ENCODE data around the gene TMEM147. TPM values are rescaled to one million over a fixed set of nuclear protein-coding genes. Genes with fewer than 3 reads are reported as not detected.

TMEM147 gene
- polyA plus RNA-seq, 2 of the 4 experiments (the other 2 are of a cell fraction) = 282 to 335 TPM

- 95% methylated on average over 11 of the region's 11 CpGs for WGBS (ENCODE audit: missing lambda C conversion rate)
- ATAC-seq = no peak
- Histone ChIP-seq H3K9me3 (no peaks in the 10 kb centered on the region), H3K27ac (no peak overlapping the region), H3K4me2 (no peak overlapping the region), H3K4me1 (peaks cover 14% of the 10 kb centered on the region), H3K4me3 (no peak overlapping the region)
- ChIA-PET CTCF (interaction anchor here (1.0 to 2.4 kb wide), 4 partner anchors 14 to 389 kb away, joined by 3 to 12 read pairs (median 7); no protein-coding TSS in a partner anchor), POLR2A (no interaction called here)
- FAIRE-seq = no peak
- TF ChIP-seq POLR2A (IDR thresholded peaks at IDR 0.05; ENCODE audit: low read length) (peak; percentile 19; the same call in 1 of the 2 replicates), RARB (CRISPR knock-in tag; IDR thresholded peaks at IDR 0.05) (no peak), EHF (CRISPR knock-in tag; IDR thresholded peaks at IDR 0.05) (no peak), MAFK (IDR thresholded peaks at IDR 0.05; ENCODE audit: partially characterized antibody) (no peak), PHF8 (IDR thresholded peaks at IDR 0.05; ENCODE audit: borderline replicate concordance, low read depth) (no peak)
- no peak for DNase-seq (ENCODE audit: low read depth in 1 of 2, low spot score in 1 of 2)
Observed at GRCh38 chr19:35542209-35542608, 3.2 kb upstream of the TMEM147 start.

- WGBS (ENCODE audit: missing lambda C conversion rate) = 95% methylated on average over 15 of the region's 15 CpGs
- H3K4me1 ChIP-seq = peaks cover 14% of the 10 kb centered on the region
- H3K4me3 ChIP-seq = no peak overlapping the region
- POLR2A ChIA-PET = interaction anchor here (0.9 kb wide), 1 partner anchor 14 kb away, joined by 3 read pairs; no protein-coding TSS in a partner anchor
- H3K27ac ChIP-seq = peak overlapping the region in 1 of 2 experiments; percentile 93; a peak in 3 of 6 replicates
- H3K4me2 ChIP-seq = peak overlapping the region; percentile 85
- no peaks in the 10 kb centered on the region for H3K9me3 ChIP-seq
- CTCF ChIA-PET = interaction anchor here (1.3 to 2.6 kb wide), 5 partner anchors 9 to 33 kb away, joined by 3 to 24 read pairs (median 7); partner anchors contain the start of gene DMKN
- no peak for FAIRE-seq
- no peak for ATAC-seq
- no peak for DNase-seq (ENCODE audit: low read depth in 1 of 2, low spot score in 1 of 2)
- TF ChIP-seq POLR2A (IDR thresholded peaks at IDR 0.05; ENCODE audit: low read length) (peak; percentile 19; the same call in 1 of the 2 replicates), HDAC2 (IDR thresholded peaks at IDR 0.05) (no peak), NR3C1 (IDR thresholded peaks at IDR 0.05) (no peak)
Observed at GRCh38 chr19:35543280-35544109, 1.9 kb upstream of the TMEM147 start.

- peaks cover 14% of the 10 kb centered on the region for H3K4me1 ChIP-seq
- no peaks in the 10 kb centered on the region for H3K9me3 ChIP-seq
- peak overlapping the region; percentile 85 for H3K4me2 ChIP-seq
- ATAC-seq (no peak), FAIRE-seq (no peak), DNase-seq (ENCODE audit: low read depth in 1 of 2, low spot score in 1 of 2) (no peak)
- TF ChIP-seq HMGXB4 (CRISPR knock-in tag; IDR thresholded peaks at IDR 0.05; ENCODE audit: borderline replicate concordance) = no peak
- no peak for TF ChIP-seq HEYL (CRISPR knock-in tag; IDR thresholded peaks at IDR 0.05)
- 0 out of 2 replicates have a peak, but pooled peaks have one; percentile 24 for TF ChIP-seq HOXA7 (CRISPR knock-in tag; IDR thresholded peaks at IDR 0.05)
- TF ChIP-seq TP53 (CRISPR knock-in tag; IDR thresholded peaks at IDR 0.05) = 0 out of 2 replicates have a peak, but pooled peaks have one; percentile 72
- TF ChIP-seq HOXB13 (CRISPR knock-in tag; IDR thresholded peaks at IDR 0.05; ENCODE audit: low read depth) = no peak
- TF ChIP-seq CTCF (IDR thresholded peaks at IDR 0.05) = no peak
- no peak for TF ChIP-seq REST (IDR thresholded peaks at IDR 0.05)
- TF ChIP-seq BHLHE40 (IDR thresholded peaks at IDR 0.05; ENCODE audit: low read depth, low read length) = no peak
- 76% methylated on average over 3 of the region's 3 CpGs for WGBS (ENCODE audit: missing lambda C conversion rate)
- H3K4me3 ChIP-seq = peak overlapping the region; percentile 86
- POLR2A ChIA-PET = interaction anchor here (0.6 to 0.9 kb wide), 2 partner anchors 14 to 104 kb away, joined by 3 read pairs; partner anchors contain the start of gene COX6B1
- CTCF ChIA-PET = interaction anchor here (0.8 to 2.6 kb wide), 5 partner anchors 10 to 36 kb away, joined by 3 to 24 read pairs (median 6); no protein-coding TSS in a partner anchor
- H3K27ac ChIP-seq = peak overlapping the region; percentile 88 to 93
Observed at GRCh38 chr19:35544110-35544802, 1.2 kb upstream of the TMEM147 start.
